HG02970 (cell line): ENCODE data around the gene POR.
"Not testable (repeated sequence)": the region's sequence is repeated elsewhere in the genome, so short reads cannot be mapped to it uniquely, and the experiment has no call there.

ENCODE experiments used
- ATAC-seq: cut with Tn5 transposase; IDR thresholded peaks from one replicate; pipeline ENCODE4 v1.9.1; 2021; ENCODE audit warnings: mild to moderate bottlenecking, moderate library complexity, moderate number of reproducible peaks; ENCODE audit not compliant: unreplicated experiment, low FRiP score

POR gene

GRCh38 chr7:75914655-75915415 is at the start of gene POR:
Gene POR (plus strand): TSS chr7:75915155. CDS start chr7:75954002, 38,847 bp downstream.
- ATAC-seq: peak; percentile 97

- no peak for ATAC-seq
Measured at GRCh38 chr7:75866114-75866488, 48.9 kb upstream of the POR start.

- ATAC-seq: no peak
Measured at GRCh38 chr7:75866489-75867389, 48.2 kb upstream of the POR start.

- ATAC-seq: no peak
Measured at GRCh38 chr7:75867390-75867717, 47.6 kb upstream of the POR start.

- no peak for ATAC-seq
Measured at GRCh38 chr7:75868153-75868552, 46.8 kb upstream of the POR start.

- no peak for ATAC-seq
Measured at GRCh38 chr7:75869776-75870379, 45.1 kb upstream of the POR start.

- ATAC-seq: no peak
Measured at GRCh38 chr7:75870557-75871161, 44.3 kb upstream of the POR start.

- ATAC-seq: no peak
Measured at GRCh38 chr7:75872073-75872782, 42.7 kb upstream of the POR start.

GRCh38 chr7:75874180-75874579 is 40.8 kb upstream of the POR start:
- ATAC-seq: not testable (repeated sequence)

GRCh38 chr7:75875113-75876080 is 39.6 kb upstream of the POR start:
- no peak for ATAC-seq

GRCh38 chr7:75876126-75876881 is 38.7 kb upstream of the POR start:
- no peak for ATAC-seq

GRCh38 chr7:75878312-75878768 is 36.6 kb upstream of the POR start:
- no peak for ATAC-seq

- ATAC-seq: peak; percentile 94
Measured at GRCh38 chr7:75878769-75879611, 36.0 kb upstream of the POR start, which contains the start of gene RHBDD2. Gene RHBDD2 (plus strand): TSS chr7:75879034. CDS start chr7:75879083, 49 bp downstream.

GRCh38 chr7:75879771-75880184 is 35.2 kb upstream of the POR start:
- ATAC-seq: no peak

- no peak for ATAC-seq
Measured at GRCh38 chr7:75880242-75880641, 34.7 kb upstream of the POR start.

- ATAC-seq: no peak
Measured at GRCh38 chr7:75881436-75882095, 33.4 kb upstream of the POR start.
